Measurements from ENCODE around the gene POP7.

GRCh38 chr7:100675105-100675451 lies 30.8 kb upstream of the POP7 start:
- no peak for TF ChIP-seq POLR2A (IDR thresholded peaks at IDR 0.05)
- no peak for TF ChIP-seq CTCF (IDR thresholded peaks at IDR 0.05)
- no peak for TF ChIP-seq POLR2AphosphoS5 (IDR thresholded peaks at IDR 0.05)
- TF ChIP-seq EP300 (IDR thresholded peaks at IDR 0.05): no peak

All from gastroesophageal sphincter (tissue), 3 donors.